ENCODE data around the gene DMGDH.

DMGDH gene

GRCh38 chr5:78953092-78953800 lies 116.2 kb downstream of the DMGDH start:
- Histone ChIP-seq H3K27me3 (ENCODE audit: control insufficient read depth in 1 of 2, insufficient read depth in 2 of 2, low read length in 2 of 2) (no peaks in the 10 kb centered on the region), H3K27ac (ENCODE audit: low read length) (no peak overlapping the region), H3K9ac (ENCODE audit: low read length in 2 of 2) (no peak overlapping the region), H3K36me3 (ENCODE audit: control insufficient read depth in 2 of 2, insufficient read depth in 2 of 2, low read length in 2 of 2) (no peaks in the 10 kb centered on the region), H3K4me3 (ENCODE audit: low read length in 2 of 2) (no peak overlapping the region), H3K9me3 (ENCODE audit: control insufficient read depth in 2 of 2, low read length in 2 of 2) (no peaks in the 10 kb centered on the region), H3K4me1 (ENCODE audit: control insufficient read depth, insufficient read depth, low read length) (no peaks in the 10 kb centered on the region)

Measured in stomach smooth muscle (tissue), 2 donors.